SK-N-SH (cell line): Measurements from ENCODE around the gene CYB5D1. TPM values are rescaled to one million over a fixed set of nuclear protein-coding genes. Genes with fewer than 3 reads are reported as not detected.

Experiments
- CTCF ChIA-PET: fragments of 300-600, 350-600 bp; formaldehyde crosslinking; extraction: SDS; loops from one replicate; lab custom pipeline; 2021; lab: Yijun Ruan, JAX
- POLR2A ChIA-PET: fragments of 350-600 bp; sonication (Branson Sonifier 250); formaldehyde crosslinking; extraction: SDS; loops from one replicate; lab custom pipeline; 2020; ENCODE audit warnings: antibody characterized with exemption, inconsistent platforms; lab: Yijun Ruan, JAX
- DNase-seq: peaks from one replicate; pipeline ENCODE4 v3.0.0; 2012
- H2AFZ ChIP-seq: fragments of 200-600 bp; sonication (generic); 2 replicates; pipeline ENCODE4 v1.8.1; 2016; ENCODE audit warnings: antibody characterized with exemption, mild to moderate bottlenecking, low read depth
- H3F3A ChIP-seq: fragments of 200-600 bp; sonication (generic); replicated peaks from 2 replicates; pipeline ENCODE3; 2016; ENCODE audit warnings: antibody characterized with exemption, mild to moderate bottlenecking; ENCODE audit not compliant: insufficient read depth
- H3K27ac ChIP-seq, 2 experiments: fragments of 200-500 bp in 1 of 2; fragments of 200-600 bp in 1 of 2; sonication (Bioruptor generic) in 1 of 2; sonication (generic), shearing (Covaris generic) in 1 of 2; 2 replicates each; pipeline versions ENCODE4 v1.5.1 to v1.6.1; 2014 to 2016; ENCODE audit warnings: low read depth in 2 of 2, inconsistent platforms in 1 of 2, low read length in 1 of 2, mild to moderate bottlenecking in 1 of 2, mixed read lengths in 1 of 2
- H3K27me3 ChIP-seq: fragments of 200-600 bp; sonication (generic), shearing (Covaris generic); 2 replicates; pipeline ENCODE4 v1.6.1; 2016; ENCODE audit warnings: mixed run types; ENCODE audit not compliant: insufficient read depth
- H3K36me3 ChIP-seq, 2 experiments: fragments of 200-500 bp in 1 of 2; fragments of 200-600 bp in 1 of 2; sonication (Bioruptor generic) in 1 of 2; sonication (generic) in 1 of 2; replicated peaks in 1 of 2; 2 replicates each; pipeline versions ENCODE3 to v1.5.1; 2014 to 2016; ENCODE audit warnings: low read length in 1 of 2, mild to moderate bottlenecking in 1 of 2; ENCODE audit not compliant: insufficient read depth in 2 of 2, control insufficient read depth in 1 of 2
- H3K4me1 ChIP-seq, 2 experiments: fragments of 200-500 bp in 1 of 2; fragments of 200-600 bp in 1 of 2; sonication (Bioruptor generic) in 1 of 2; sonication (generic), shearing (Covaris generic) in 1 of 2; 2 replicates each; pipeline versions ENCODE4 v1.5.1 to v1.6.1; 2014 to 2016; ENCODE audit warnings: low read depth in 1 of 2, low read length in 1 of 2, mixed run types in 1 of 2; ENCODE audit not compliant: insufficient read depth in 2 of 2, control insufficient read depth in 1 of 2
- H3K4me2 ChIP-seq: fragments of 200-600 bp; sonication (generic), shearing (Covaris generic); 2 replicates; pipeline ENCODE4 v1.6.1; 2017; ENCODE audit warnings: mixed run types
- H3K4me3 ChIP-seq, 2 experiments: fragments of 200-500 bp in 1 of 2; fragments of 200-600 bp in 1 of 2; sonication (Bioruptor generic) in 1 of 2; sonication (generic), shearing (Covaris generic) in 1 of 2; 2 replicates each; pipeline versions ENCODE4 v1.5.1 to v1.8.1; 2014 to 2016; ENCODE audit warnings: low read depth in 2 of 2, inconsistent platforms in 1 of 2, low read length in 1 of 2, mild to moderate bottlenecking in 1 of 2, mixed read lengths in 1 of 2, moderate library complexity in 1 of 2
- H3K79me2 ChIP-seq: fragments of 200-600 bp; sonication (generic); 2 replicates; pipeline ENCODE4 v1.8.1; 2017; ENCODE audit warnings: mild to moderate bottlenecking; ENCODE audit not compliant: insufficient read depth
- H3K9ac ChIP-seq: fragments of 200-600 bp; sonication (generic); 2 replicates; pipeline ENCODE4 v1.6.1; 2017; ENCODE audit warnings: mixed run types
- H3K9me2 ChIP-seq: fragments of 200-600 bp; sonication (generic); 2 replicates; pipeline ENCODE4 v1.6.1; 2017; ENCODE audit warnings: mixed run types
- H3K9me3 ChIP-seq: fragments of 200-600 bp; sonication (generic); 2 replicates; pipeline ENCODE4 v1.6.1; 2017; ENCODE audit warnings: mixed run types, mild to moderate bottlenecking, moderate library complexity
- H4K20me1 ChIP-seq: fragments of 200-600 bp; sonication (generic); 2 replicates; pipeline ENCODE4 v1.6.1; 2017; ENCODE audit warnings: mild to moderate bottlenecking, mixed run types; ENCODE audit not compliant: insufficient read depth
- CHD2 ChIP-seq: fragments of 150-350 bp; IDR thresholded peaks from 2 replicates; pipeline ENCODE4 v1.6.1; 2018; ENCODE audit warnings: low read length; ENCODE audit not compliant: partially characterized antibody
- EP300 ChIP-seq, 2 experiments: IDR thresholded peaks; 2 replicates each; pipeline versions ENCODE4 v1.4.0 to v1.6.1; 2012; ENCODE audit warnings: borderline replicate concordance in 1 of 2, low read depth in 1 of 2, low read length in 1 of 2
- FOXJ3 ChIP-seq: sonication (generic); formaldehyde crosslinking; IDR thresholded peaks from 2 replicates; pipeline ENCODE4 v1.5.1; 2020; ENCODE audit warnings: mild to moderate bottlenecking, missing genetic modification reagents
- GABPA ChIP-seq: IDR thresholded peaks from 2 replicates; pipeline ENCODE4 v1.4.0; 2012; ENCODE audit warnings: low read depth, mild to moderate bottlenecking
- GATA2 ChIP-seq: sonication (generic); formaldehyde crosslinking; IDR thresholded peaks from 2 replicates; pipeline ENCODE4 v1.5.0; 2020; ENCODE audit warnings: mild to moderate bottlenecking, missing genetic modification reagents
- MAX ChIP-seq: IDR thresholded peaks from 2 replicates; pipeline ENCODE4 v1.4.0; 2012; ENCODE audit warnings: low read depth
- MEF2A ChIP-seq: IDR thresholded peaks from 2 replicates; pipeline ENCODE4 v1.4.0; 2012; ENCODE audit warnings: low read depth, borderline replicate concordance
- MXI1 ChIP-seq: IDR thresholded peaks from 2 replicates; pipeline ENCODE4 v1.6.1; 2012; ENCODE audit warnings: mild to moderate bottlenecking, low read depth, low read length, improper control_type of control experiment
- NRF1 ChIP-seq: IDR thresholded peaks from 2 replicates; pipeline ENCODE4 v1.6.1; 2012; ENCODE audit warnings: low read depth, mild to moderate bottlenecking, low read length
- POLR2AphosphoS5 ChIP-seq: IDR thresholded peaks from 2 replicates; pipeline ENCODE4 v1.6.1; 2012; ENCODE audit warnings: low read depth, low read length
- REST ChIP-seq: IDR thresholded peaks from 2 replicates; pipeline ENCODE4 v1.6.1; 2012; ENCODE audit warnings: mild to moderate bottlenecking, low read depth, low read length, moderate library complexity
- SIN3A ChIP-seq: IDR thresholded peaks from 2 replicates; pipeline ENCODE4 v1.6.1; 2012; ENCODE audit warnings: low read depth, mild to moderate bottlenecking, low read length, moderate library complexity, borderline replicate concordance
- TEAD4 ChIP-seq: IDR thresholded peaks from 2 replicates; pipeline ENCODE4 v1.4.0; 2012; ENCODE audit warnings: mild to moderate bottlenecking, borderline replicate concordance; ENCODE audit not compliant: insufficient read depth
- WGBS: methylation state at CpG from one replicate; pipeline ENCODE4 v1.1.6; 2017; ENCODE audit warnings: low lambda C conversion rate; 5-methylcytosine and 5-hydroxymethylcytosine counted together
- polyA plus RNA-seq, 3 experiments: library from polyadenylated mRNA; depleted of rRNA; stranded (reverse); fragments of >200 nt; gene quantifications; 2 replicates each; pipeline ENCODE4 v1.2.3, GENCODE V29; 2012
- TF ChIP-seq, protein P1 (sequence below): fragments of 200-600 bp; sonication (generic); IDR thresholded peaks from 2 replicates; pipeline ENCODE4 v1.6.1; 2017; ENCODE audit warnings: antibody characterized with exemption, mild to moderate bottlenecking, moderate library complexity

The CYB5D1 gene
- polyA plus RNA-seq, 1 of the 3 experiments (the other 2 are of a cell fraction): 8.8 TPM

- no peak for TF ChIP-seq REST
Observed at GRCh38 chr17:7830616-7831015, 27.2 kb upstream of the CYB5D1 start (continued).

DNA sequence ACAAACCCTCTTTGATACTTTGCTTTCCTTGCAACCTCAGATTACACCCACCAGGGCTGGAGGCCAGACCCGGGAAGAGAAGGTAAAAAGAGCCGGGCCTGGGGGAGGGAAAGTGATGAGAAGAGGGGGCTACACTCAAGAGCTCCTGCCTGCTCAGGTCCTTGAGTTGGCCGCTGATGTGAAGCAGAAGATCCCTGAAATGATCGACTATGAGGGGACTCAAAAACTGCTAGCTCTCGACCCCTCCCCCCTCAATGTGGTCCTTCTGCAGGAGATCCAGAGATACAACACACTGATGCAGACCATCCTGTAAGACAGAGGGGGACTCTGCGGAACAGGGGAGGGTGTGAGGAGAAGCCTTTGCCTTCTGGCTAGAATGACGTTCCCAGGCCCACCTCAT lies 26.6 kb upstream of the CYB5D1 start:
- Histone ChIP-seq H3K9ac (no peak overlapping the region), H3F3A (peaks cover 15% of the 10 kb centered on the region), H3K27me3 (peaks cover 7% of the 10 kb centered on the region), H4K20me1 (no peaks in the 10 kb centered on the region), H2AFZ (no peak overlapping the region), H3K4me2 (no peak overlapping the region), H3K4me1 (peaks cover 5 to 7% of the 10 kb centered on the region in 2 experiments; a peak in 2 of 4 replicates), H3K9me2 (no peaks in the 10 kb centered on the region), H3K27ac (no peak overlapping the region), H3K36me3 (no peaks in the 10 kb centered on the region), H3K9me3 (no peaks in the 10 kb centered on the region), H3K4me3 (no peak overlapping the region), H3K79me2 (0 out of 2 replicates have a peak, but pooled peaks cover 2% of the 10 kb centered on the region)
- ChIA-PET CTCF (interaction anchor here (1.2 to 6.5 kb wide), 4 partner anchors 8 to 81 kb away, joined by 3 to 79 read pairs (median 32); no protein-coding TSS in a partner anchor), POLR2A (no interaction called here)
- TF ChIP-seq SIN3A (no peak), GATA2 (CRISPR knock-in tag) (no peak), GABPA (no peak), MEF2A (no peak), TEAD4 (no peak), MAX (no peak), POLR2AphosphoS5 (no peak), FOXJ3 (CRISPR knock-in tag) (no peak), EP300 (IDR thresholded peaks at IDR 0.05; ENCODE audit: borderline replicate concordance in 1 of 2, low read depth in 1 of 2, low read length in 1 of 2) (no peak), CHD2 (no peak), NRF1 (no peak), MXI1 (no peak)
- TF ChIP-seq, protein P1, sequence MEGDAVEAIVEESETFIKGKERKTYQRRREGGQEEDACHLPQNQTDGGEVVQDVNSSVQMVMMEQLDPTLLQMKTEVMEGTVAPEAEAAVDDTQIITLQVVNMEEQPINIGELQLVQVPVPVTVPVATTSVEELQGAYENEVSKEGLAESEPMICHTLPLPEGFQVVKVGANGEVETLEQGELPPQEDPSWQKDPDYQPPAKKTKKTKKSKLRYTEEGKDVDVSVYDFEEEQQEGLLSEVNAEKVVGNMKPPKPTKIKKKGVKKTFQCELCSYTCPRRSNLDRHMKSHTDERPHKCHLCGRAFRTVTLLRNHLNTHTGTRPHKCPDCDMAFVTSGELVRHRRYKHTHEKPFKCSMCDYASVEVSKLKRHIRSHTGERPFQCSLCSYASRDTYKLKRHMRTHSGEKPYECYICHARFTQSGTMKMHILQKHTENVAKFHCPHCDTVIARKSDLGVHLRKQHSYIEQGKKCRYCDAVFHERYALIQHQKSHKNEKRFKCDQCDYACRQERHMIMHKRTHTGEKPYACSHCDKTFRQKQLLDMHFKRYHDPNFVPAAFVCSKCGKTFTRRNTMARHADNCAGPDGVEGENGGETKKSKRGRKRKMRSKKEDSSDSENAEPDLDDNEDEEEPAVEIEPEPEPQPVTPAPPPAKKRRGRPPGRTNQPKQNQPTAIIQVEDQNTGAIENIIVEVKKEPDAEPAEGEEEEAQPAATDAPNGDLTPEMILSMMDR: no peak
- WGBS: 51% methylated on average over 7 of the region's 7 CpGs
- no peak for DNase-seq
